ENCODE results near the gene PFKFB3. TPM values are rescaled to one million over a fixed set of nuclear protein-coding genes. Genes with fewer than 3 reads are reported as not detected.

PFKFB3 gene
- total and polyA plus RNA-seq, 7 donors = 25.4 to 704 (median 163) TPM

DNA sequence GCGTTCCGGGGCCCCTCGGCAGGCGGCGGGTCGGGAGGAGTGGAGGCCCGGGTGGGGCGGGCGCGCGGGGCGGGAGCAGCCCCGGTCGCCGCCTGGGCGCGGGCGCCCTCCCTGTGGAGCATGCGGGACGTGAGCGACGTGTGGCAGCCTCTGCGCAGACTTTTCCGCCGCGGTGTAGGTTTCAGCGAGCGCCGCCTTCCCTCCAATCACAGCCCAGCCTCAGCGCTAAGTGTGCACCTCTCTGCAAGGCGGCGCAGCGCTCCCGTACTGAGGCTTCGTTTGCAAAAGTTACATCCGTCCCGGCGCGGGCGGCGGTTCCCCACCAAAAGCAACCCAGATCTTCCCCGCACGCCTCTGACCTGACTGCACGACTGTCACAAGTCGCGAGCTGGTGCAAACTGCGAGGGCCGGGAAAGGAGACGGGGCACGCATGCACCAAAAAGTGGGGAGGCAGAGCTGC lies 1.2 kb upstream of the PFKFB3 start:
- peak; percentile 50 to 66 (median 64) for ATAC-seq
- intact Hi-C loops (cut with DNase I) = loop anchor here (2.0 to 5.0 kb wide), 5 partner anchors 27 to 201 kb away; no protein-coding TSS in a partner anchor
- no peaks in the 10 kb centered on the region for H3K9me3 ChIP-seq
- H3K4me1 ChIP-seq = peaks cover 42% of the 10 kb centered on the region
- H3K27ac ChIP-seq = peak overlapping the region; percentile 92
- no peaks in the 10 kb centered on the region for H3K27me3 ChIP-seq (ENCODE audit: insufficient read depth in 3 of 3, low read length in 2 of 3)
- H3K36me3 ChIP-seq (ENCODE audit: insufficient read depth in 1 of 2, low read depth in 1 of 2) = peaks cover 0 to 23% of the 10 kb centered on the region in 2 donors
- peak overlapping the region; percentile 92 for H3K4me3 ChIP-seq
- TF ChIP-seq, protein P1, sequence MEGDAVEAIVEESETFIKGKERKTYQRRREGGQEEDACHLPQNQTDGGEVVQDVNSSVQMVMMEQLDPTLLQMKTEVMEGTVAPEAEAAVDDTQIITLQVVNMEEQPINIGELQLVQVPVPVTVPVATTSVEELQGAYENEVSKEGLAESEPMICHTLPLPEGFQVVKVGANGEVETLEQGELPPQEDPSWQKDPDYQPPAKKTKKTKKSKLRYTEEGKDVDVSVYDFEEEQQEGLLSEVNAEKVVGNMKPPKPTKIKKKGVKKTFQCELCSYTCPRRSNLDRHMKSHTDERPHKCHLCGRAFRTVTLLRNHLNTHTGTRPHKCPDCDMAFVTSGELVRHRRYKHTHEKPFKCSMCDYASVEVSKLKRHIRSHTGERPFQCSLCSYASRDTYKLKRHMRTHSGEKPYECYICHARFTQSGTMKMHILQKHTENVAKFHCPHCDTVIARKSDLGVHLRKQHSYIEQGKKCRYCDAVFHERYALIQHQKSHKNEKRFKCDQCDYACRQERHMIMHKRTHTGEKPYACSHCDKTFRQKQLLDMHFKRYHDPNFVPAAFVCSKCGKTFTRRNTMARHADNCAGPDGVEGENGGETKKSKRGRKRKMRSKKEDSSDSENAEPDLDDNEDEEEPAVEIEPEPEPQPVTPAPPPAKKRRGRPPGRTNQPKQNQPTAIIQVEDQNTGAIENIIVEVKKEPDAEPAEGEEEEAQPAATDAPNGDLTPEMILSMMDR (IDR thresholded peaks at IDR 0.05) = no peak
- WGBS, 3 donors = 0% methylated on average over 42 to 50 of the region's 50 CpGs
- DNase-seq = peak; percentile 76 to 90

DNA sequence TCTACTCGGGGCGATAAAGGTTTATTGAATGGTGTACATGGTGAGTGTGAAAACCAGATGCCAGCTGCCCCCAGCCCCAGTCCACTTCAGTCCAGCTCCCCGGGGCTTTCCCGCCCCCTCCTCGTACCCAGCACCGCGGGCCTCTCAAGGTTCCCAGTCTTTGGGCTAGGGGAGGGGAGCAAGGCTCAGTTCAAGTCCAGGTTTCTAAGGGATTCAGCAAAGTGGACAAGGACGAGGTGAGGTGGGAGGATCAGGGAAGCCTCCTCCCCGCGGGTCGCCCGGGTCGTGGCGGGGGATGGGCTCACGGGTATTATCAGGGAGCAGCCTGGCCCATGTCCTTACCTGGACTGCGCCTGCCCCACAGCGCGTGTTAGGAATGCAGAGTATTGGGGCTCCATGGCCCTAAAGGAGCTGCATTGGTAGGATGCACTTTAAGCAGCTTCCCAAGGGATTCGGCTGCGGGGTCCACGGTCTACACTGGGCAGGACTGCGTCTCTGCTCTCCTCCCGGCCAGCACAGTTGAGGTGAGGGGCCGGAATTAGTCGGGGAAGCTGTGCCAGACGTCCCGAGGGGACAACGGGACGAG lies 541 bp upstream of the PFKFB3 start:
- peak overlapping the region; percentile 92 for H3K4me3 ChIP-seq
- no peaks in the 10 kb centered on the region for H3K9me3 ChIP-seq
- TF ChIP-seq, protein P1 (IDR thresholded peaks at IDR 0.05) = no peak
- ATAC-seq = peak in 3 of 4 donors; percentile 4 to 18 (median 4)
- no peak for DNase-seq
- intact Hi-C loops (cut with DNase I) = loop anchor here (2.0 to 5.0 kb wide), 5 partner anchors 35 to 200 kb away; no protein-coding TSS in a partner anchor
- peak overlapping the region; percentile 92 for H3K27ac ChIP-seq
- H3K27me3 ChIP-seq (ENCODE audit: insufficient read depth in 3 of 3, low read length in 2 of 3) = no peaks in the 10 kb centered on the region
- 0% methylated on average over 24 to 29 of the region's 29 CpGs for WGBS, 3 donors
- H3K4me1 ChIP-seq = peaks cover 37% of the 10 kb centered on the region
- peaks cover 0 to 23% of the 10 kb centered on the region in 2 donors for H3K36me3 ChIP-seq (ENCODE audit: insufficient read depth in 1 of 2, low read depth in 1 of 2)

DNA sequence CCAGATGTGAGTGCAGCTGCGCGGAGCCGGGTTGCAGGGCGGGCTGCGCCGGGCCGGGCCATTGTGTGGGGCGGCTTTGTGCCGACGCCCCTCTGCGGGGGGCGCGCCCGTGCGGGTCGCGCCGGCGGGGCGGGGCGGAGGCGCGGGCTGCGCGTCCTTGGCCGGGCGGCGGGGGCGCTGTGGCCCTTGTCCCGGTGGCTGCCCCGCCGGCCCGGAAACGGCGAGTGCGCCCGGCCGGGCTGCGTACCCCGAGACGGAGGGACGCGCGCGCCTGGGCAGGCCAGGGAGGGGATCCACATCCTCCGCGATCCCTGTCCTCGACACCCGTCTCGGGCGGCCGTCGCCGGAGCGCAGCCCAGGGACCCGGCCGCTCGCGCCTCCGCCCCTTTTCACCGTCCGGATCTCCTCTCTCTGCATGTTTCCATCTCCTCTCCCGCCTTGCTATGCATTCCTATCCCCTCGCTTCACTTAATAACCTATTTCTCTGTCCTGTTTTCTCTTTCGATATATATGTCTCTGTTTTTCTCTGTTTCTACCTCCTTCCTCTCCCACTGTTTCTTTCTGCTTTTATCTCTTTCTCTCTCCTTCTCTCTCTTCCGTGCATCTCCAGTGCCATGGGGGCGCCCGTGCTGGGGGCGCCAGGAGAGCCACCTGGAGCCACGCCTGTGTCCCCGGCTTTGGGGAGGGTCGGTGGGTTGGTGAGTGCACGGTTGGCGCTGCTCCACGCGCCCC lies 765 bp downstream of the PFKFB3 start:
- intact Hi-C loops (cut with DNase I) = loop anchor here (2.0 to 5.0 kb wide), 5 partner anchors 36 to 199 kb away; no protein-coding TSS in a partner anchor
- Histone ChIP-seq H3K9me3 (no peaks in the 10 kb centered on the region), H3K27me3 (ENCODE audit: insufficient read depth in 3 of 3, low read length in 2 of 3) (no peaks in the 10 kb centered on the region), H3K27ac (peak overlapping the region; percentile 92), H3K4me3 (peak overlapping the region; percentile 92), H3K36me3 (ENCODE audit: insufficient read depth in 1 of 2, low read depth in 1 of 2) (peaks cover 0 to 33% of the 10 kb centered on the region in 2 donors), H3K4me1 (peaks cover 49% of the 10 kb centered on the region)
- peak; percentile 8 to 17 (median 14) for ATAC-seq
- DNase-seq = peak; percentile 69 to 77
- TF ChIP-seq, protein P1 (IDR thresholded peaks at IDR 0.05) = peak; percentile 54
- 0% methylated on average over 41 to 76 of the region's 76 CpGs for WGBS, 3 donors

DNA sequence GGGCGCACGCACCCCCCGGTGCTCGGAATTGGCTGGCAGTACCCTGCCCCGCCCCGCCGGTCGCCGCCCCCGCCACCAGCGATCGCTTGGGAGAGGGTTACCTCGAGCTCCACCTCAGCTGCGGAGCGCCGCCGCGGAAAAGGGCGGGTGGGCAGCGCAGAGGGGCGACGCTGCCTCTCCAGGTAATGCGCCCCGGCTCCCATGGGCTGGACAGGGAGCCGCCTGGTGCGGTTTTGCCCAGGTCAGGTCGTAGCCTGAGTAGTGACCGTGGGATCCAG lies 1.3 kb downstream of the PFKFB3 start:
- H3K9me3 ChIP-seq = no peaks in the 10 kb centered on the region
- peaks cover 52% of the 10 kb centered on the region for H3K4me1 ChIP-seq
- TF ChIP-seq, protein P1 (IDR thresholded peaks at IDR 0.05) = no peak
- H3K4me3 ChIP-seq = peak overlapping the region; percentile 92
- H3K27me3 ChIP-seq (ENCODE audit: insufficient read depth in 3 of 3, low read length in 2 of 3) = no peaks in the 10 kb centered on the region
- DNase-seq (peak in 1 of 2 donors; percentile 71), ATAC-seq (no peak)
- H3K27ac ChIP-seq = peak overlapping the region; percentile 92
- WGBS, 3 donors = 1 to 2% (median 1%) methylated on average over 20 to 28 of the region's 28 CpGs
- intact Hi-C loops (cut with DNase I) = loop anchor here (5.0 kb wide), 4 partner anchors 37 to 198 kb away; no protein-coding TSS in a partner anchor
- peaks cover 0 to 37% of the 10 kb centered on the region in 2 donors for H3K36me3 ChIP-seq (ENCODE audit: insufficient read depth in 1 of 2, low read depth in 1 of 2)

All from psoas muscle (tissue), 8 donors.